Hematopoietic multipotent progenitor cell treated with erythropoietin and hydrocortisone succinate and interleukin-3 and kit ligand, for 4 days (in vitro differentiated cells): ENCODE data around the gene PFAS.

Experiments
- DNase-seq: peaks from one replicate; pipeline ENCODE4 v3.0.0-alpha.2; 2015

Gene PFAS

GRCh38 chr17:8310601-8311123, 61.6 kb downstream of the PFAS start:
- no peak for DNase-seq

DNA sequence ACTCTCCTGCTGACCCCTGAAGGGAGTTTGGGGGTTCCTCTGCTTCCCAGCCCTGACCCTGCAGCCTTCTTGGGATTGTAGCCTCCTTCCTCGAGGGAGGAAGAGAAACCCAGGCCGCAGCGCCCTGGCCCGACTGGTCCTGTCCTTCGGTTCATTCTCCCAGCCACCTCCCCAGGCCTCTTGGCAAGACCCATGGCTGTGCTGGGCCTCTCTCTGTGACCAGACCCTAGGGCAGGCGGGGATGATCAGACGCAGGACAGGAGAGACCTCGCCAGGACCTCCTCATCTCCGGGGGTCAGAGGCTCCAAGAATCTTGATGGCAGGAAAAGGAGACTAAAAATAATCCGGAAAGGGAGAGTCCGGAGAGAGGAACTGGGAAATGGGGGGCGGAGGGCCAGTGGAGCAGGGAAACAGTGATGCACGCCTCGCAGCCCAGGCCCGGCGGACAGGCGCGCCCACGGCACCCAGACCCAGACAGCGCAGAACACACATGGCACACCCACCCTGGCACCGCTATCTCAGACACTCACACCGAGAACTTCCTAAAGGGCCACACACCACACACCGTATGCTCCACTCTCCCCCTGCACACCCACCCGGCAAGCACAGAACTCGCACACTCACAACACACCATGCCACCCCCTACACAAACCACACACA, 62.2 kb downstream of the PFAS start:
- DNase-seq: no peak

DNA sequence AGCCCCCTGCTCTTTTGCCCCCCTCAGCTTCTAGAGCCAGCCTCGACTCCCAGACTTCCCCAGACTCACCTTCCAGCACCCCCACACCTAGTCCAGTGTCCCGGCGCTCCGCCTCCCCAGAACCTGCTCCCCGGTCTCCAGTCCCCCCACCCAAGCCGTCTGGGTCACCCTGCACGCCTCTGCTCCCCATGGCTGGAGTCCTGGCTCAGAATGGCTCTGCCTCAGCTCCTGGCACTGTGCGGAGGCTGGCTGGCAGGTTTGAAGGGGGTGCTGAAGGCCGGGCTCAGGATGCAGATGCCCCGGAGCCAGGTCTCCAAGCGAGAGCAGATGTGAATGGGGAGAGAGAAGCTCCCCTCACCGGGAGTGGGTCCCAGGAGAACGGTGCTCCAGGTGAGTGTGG, 63.2 kb downstream of the PFAS start:
- DNase-seq: no peak

GRCh38 chr17:8312726-8313600, 63.9 kb downstream of the PFAS start:
- no peak for DNase-seq

DNA sequence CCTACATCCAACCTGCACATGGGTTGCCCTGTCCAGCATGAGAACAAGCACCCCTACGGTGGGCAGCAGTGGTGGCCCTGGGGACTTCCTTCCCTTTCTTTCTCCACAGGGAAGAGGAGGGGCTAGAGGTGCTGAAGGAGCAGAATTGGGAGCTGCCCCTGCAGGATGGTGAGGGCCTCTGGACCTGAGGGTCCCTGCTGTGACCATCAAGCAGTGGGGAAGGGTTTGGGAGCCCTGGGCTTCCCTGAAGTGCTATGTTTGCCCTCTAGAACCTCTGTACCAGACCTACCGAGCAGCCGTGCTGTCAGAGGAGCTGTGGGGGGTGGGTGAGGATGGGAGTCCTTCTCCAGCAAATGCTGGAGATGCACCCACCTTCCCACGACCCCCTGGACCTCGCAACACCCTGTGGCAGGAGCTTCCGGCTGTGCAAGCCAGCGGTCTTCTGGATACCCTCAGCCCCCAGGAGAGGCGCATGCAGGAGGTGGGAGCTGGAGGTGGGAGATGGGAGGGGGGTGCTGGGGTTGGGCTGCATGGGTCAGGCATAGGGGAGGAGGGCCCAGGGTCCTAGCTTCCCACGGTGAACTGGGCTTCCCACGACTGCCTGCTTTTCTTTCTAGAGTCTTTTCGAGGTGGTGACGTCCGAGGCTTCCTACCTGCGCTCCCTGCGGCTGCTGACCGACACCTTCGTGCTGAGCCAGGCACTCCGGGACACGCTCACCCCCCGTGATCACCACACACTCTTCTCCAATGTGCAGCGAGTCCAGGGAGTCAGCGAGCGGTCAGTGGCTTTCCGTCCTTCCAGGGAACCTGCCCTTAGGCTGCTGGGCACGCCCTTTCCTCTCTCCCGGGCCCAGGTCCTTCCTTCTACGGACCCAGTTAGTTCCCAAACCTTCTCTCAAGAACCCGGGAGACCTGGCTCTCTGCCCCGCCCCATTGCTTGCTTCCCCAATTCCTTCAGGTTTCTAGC, 66.0 kb downstream of the PFAS start:
- DNase-seq: no peak

DNA sequence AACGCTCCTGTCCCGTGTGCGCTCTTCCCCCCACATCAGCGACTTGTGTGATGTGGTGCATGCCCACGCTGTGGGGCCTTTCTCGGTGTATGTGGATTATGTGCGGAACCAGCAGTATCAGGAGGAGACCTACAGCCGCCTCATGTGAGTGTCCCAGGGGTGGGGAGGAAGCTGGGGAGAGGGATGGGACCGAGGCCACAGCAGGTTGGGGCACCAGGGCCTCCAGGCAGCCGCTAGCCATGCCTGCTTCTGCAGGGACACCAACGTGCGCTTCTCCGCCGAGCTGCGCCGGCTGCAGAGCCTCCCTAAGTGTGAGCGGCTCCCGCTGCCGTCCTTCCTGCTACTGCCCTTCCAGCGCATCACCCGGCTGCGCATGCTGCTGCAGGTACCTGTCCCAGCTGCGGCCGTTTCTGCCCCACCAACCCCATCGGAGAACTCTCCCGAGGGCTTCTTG, 66.7 kb downstream of the PFAS start:
- no peak for DNase-seq

GRCh38 chr17:8318010-8318935, 69.2 kb downstream of the PFAS start:
- no peak for DNase-seq
